Endothelial cell of umbilical vein (primary cell): ENCODE results near the gene TIMM10B.

ENCODE experiments used
- EZH2 ChIP-seq: IDR thresholded peaks from 2 replicates; pipeline ENCODE4 v1.6.1; 2012; ENCODE audit warnings: borderline replicate concordance, low read depth, mild to moderate bottlenecking, moderate library complexity, low read length, inconsistent platforms; ENCODE audit not compliant: severe bottlenecking
- FOS ChIP-seq: IDR thresholded peaks from 2 replicates; pipeline ENCODE4 v1.6.1; 2011; ENCODE audit warnings: mild to moderate bottlenecking, low read length, moderate library complexity, borderline replicate concordance; ENCODE audit not compliant: insufficient read depth
- POLR2A ChIP-seq: IDR thresholded peaks from 2 replicates; pipeline ENCODE4 v1.6.1; 2012; ENCODE audit warnings: low read depth, mild to moderate bottlenecking, control low read depth, low read length
- POLR2AphosphoS5 ChIP-seq: IDR thresholded peaks from 2 replicates; pipeline ENCODE4 v1.6.1; 2012; ENCODE audit warnings: low read depth, mild to moderate bottlenecking, control low read depth, low read length, moderate library complexity; ENCODE audit not compliant: insufficient read depth
- TF ChIP-seq, protein P1 (sequence below), 2 donors: IDR thresholded peaks; 1 replicate in 1 of 2; 2 replicates in 1 of 2; pipeline ENCODE4 v1.5.1; 2011; ENCODE audit warnings: low read length in 2 of 2, mild to moderate bottlenecking in 2 of 2, moderate library complexity in 2 of 2, control low read depth in 1 of 2, inconsistent platforms in 1 of 2, low read depth in 1 of 2; ENCODE audit not compliant: insufficient read depth in 1 of 2; ENCODE audit errors: extremely low read depth in 1 of 2

DNA sequence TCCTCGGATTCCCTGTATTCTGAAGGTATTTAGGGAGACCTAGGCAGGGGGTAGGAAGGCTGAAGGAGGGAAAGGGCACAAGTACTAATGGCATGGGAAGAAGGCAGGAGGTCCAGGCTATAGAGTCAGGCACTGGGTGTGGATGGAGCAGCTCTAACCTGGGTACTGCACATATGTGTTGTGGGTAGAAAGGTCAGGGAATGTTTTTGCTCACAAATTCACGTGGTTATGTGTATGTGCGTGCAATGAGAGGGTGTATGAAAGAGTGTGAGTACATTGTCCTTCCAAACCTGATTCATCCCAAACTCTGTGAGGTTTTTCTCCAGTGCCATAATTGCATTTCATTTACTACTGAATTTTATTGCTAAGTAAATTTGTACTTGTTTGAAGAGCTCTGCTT is 39.0 kb downstream of the TIMM10B start:
- TF ChIP-seq, protein P1, sequence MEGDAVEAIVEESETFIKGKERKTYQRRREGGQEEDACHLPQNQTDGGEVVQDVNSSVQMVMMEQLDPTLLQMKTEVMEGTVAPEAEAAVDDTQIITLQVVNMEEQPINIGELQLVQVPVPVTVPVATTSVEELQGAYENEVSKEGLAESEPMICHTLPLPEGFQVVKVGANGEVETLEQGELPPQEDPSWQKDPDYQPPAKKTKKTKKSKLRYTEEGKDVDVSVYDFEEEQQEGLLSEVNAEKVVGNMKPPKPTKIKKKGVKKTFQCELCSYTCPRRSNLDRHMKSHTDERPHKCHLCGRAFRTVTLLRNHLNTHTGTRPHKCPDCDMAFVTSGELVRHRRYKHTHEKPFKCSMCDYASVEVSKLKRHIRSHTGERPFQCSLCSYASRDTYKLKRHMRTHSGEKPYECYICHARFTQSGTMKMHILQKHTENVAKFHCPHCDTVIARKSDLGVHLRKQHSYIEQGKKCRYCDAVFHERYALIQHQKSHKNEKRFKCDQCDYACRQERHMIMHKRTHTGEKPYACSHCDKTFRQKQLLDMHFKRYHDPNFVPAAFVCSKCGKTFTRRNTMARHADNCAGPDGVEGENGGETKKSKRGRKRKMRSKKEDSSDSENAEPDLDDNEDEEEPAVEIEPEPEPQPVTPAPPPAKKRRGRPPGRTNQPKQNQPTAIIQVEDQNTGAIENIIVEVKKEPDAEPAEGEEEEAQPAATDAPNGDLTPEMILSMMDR (IDR thresholded peaks at IDR 0.05; ENCODE audit: extremely low read depth in 1 of 2, insufficient read depth in 1 of 2, low read depth in 1 of 2, low read length in 2 of 2): no peak
- TF ChIP-seq FOS (no peak), POLR2A (no peak), POLR2AphosphoS5 (no peak), EZH2 (no peak)
